Neutrophil (primary cell): ENCODE results near the gene USP12.

Source experiments
- H3K27ac ChIP-seq: fragments of 200-600 bp; sonication (generic); 2 replicates; pipeline ENCODE4 v1.5.1; 2016; ENCODE audit warnings: mild to moderate bottlenecking, moderate library complexity
- H3K27me3 ChIP-seq: fragments of 200-600 bp; sonication (generic); 2 replicates; pipeline ENCODE4 v1.6.0; 2016; ENCODE audit warnings: mild to moderate bottlenecking
- H3K36me3 ChIP-seq: fragments of 200-600 bp; sonication (generic); 2 replicates; pipeline ENCODE4 v1.5.1; 2017
- H3K4me1 ChIP-seq, 2 experiments: fragments of 200-600 bp in 1 of 2; sonication (generic) in 1 of 2; 1 replicate in 1 of 2; 2 replicates in 1 of 2; pipeline versions ENCODE4 v1.5.1 to v1.6.1; 2013 to 2016; ENCODE audit warnings: low read depth in 1 of 2, low read length in 1 of 2, mild to moderate bottlenecking in 1 of 2, moderate library complexity in 1 of 2; ENCODE audit not compliant: control insufficient read depth in 1 of 2, insufficient read depth in 1 of 2
- H3K4me3 ChIP-seq, 2 experiments: fragments of 200-600 bp in 1 of 2; sonication (generic) in 1 of 2; 1 replicate in 1 of 2; 2 replicates in 1 of 2; pipeline ENCODE4 v1.5.1; 2013 to 2016; ENCODE audit warnings: low read depth in 1 of 2, low read length in 1 of 2, mild to moderate bottlenecking in 1 of 2, moderate library complexity in 1 of 2
- H3K9me3 ChIP-seq: fragments of 200-600 bp; sonication (generic); 2 replicates; pipeline ENCODE4 v1.5.1; 2016
- TF ChIP-seq, protein P1 (sequence below): fragments of 200-600 bp; sonication (generic); IDR thresholded peaks from 2 replicates; pipeline ENCODE4 v1.5.1; 2016; ENCODE audit warnings: antibody characterized with exemption

The USP12 gene

DNA sequence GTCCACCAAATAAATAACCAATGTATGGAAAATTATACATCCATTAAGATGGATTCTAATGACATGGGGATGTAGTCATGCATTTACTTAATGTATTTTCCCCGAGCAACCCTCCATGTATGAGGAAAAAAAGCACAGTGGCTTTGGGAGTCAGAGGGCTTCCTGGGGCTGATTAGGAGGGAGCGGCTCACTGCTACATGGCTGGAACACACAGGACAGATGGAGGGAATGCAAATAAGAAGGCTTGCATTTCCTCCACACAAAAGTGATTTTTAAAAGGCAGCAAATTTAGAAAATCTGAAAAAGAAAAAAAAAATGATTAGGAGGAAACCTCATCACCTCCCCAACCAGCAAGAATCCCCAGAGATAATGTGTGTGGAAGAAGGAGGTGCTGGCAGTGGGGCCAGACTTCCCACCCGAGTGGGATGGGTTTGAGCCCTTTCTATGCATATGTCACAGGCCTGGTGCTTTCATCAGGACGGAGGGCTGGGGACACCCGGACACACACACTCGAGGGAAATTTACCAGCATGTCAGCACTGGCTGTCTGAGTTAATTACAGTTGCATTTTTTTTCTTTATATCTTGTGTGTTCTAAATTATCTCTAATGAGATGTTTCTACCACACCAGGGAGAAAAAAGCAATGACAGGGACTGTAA, 118.9 kb downstream of the USP12 start:
- TF ChIP-seq, protein P1, sequence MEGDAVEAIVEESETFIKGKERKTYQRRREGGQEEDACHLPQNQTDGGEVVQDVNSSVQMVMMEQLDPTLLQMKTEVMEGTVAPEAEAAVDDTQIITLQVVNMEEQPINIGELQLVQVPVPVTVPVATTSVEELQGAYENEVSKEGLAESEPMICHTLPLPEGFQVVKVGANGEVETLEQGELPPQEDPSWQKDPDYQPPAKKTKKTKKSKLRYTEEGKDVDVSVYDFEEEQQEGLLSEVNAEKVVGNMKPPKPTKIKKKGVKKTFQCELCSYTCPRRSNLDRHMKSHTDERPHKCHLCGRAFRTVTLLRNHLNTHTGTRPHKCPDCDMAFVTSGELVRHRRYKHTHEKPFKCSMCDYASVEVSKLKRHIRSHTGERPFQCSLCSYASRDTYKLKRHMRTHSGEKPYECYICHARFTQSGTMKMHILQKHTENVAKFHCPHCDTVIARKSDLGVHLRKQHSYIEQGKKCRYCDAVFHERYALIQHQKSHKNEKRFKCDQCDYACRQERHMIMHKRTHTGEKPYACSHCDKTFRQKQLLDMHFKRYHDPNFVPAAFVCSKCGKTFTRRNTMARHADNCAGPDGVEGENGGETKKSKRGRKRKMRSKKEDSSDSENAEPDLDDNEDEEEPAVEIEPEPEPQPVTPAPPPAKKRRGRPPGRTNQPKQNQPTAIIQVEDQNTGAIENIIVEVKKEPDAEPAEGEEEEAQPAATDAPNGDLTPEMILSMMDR = no peak
- no peaks in the 10 kb centered on the region for H3K9me3 ChIP-seq
- H3K4me3 ChIP-seq = no peak overlapping the region
- no peak overlapping the region for H3K27ac ChIP-seq
- no peaks in the 10 kb centered on the region for H3K4me1 ChIP-seq
- no peaks in the 10 kb centered on the region for H3K36me3 ChIP-seq
- H3K27me3 ChIP-seq = no peaks in the 10 kb centered on the region

DNA sequence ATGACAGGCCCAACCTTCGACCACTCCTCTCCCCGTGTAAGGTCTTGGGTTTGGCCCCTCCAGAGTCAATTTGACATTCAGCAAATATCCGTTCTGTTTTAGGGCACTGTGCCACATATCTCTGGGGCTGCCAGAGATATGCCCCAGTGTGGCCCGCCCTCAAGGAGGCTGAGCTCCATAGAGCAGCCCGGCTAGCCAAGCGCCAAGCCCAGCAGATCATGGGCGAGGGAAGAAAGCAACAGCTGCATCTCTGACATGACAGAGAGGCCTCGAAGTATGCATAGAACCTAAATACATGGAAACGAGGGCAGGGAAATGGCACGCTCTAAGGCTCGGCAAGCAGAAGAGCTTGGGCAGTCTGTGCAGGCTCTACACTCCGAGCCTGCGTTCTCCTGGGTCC, 124.5 kb downstream of the USP12 start:
- H3K27ac ChIP-seq = no peak overlapping the region
- TF ChIP-seq, protein P1 = no peak

DNA sequence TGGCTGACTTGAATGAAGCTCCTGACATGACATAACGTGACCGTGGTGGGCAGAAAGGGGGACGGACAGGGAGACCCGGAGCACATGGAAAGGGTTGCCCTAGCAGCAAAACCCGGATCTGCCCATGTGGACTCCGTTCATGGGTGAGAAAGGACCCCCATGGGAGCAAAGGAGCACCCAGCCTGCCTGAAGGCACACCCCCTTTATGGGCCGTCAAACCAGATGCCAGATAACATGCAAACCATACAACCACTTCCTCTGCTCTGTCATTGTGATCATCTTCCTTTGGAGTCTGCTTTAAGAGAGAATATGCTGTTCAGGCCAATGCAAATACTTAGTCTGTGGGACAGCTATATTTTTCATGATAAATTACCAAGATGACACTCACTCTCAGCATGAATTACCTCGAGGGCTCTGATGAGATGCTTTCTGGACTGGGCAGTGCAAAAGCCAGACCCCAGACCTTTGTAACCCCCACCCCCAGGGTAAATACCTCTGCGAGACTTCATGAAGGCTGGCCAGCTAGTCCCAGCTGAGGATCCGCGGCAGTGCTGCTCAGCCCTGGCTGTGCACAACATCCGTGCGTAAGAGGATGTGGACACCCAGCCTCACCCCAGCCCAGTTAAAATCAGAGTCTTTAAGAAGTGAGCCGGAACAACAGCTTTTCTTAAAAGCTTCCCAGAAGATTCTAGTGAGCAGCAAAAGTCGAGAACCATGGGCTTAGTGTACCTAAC, 126.6 kb downstream of the USP12 start:
- H3K36me3 ChIP-seq = no peaks in the 10 kb centered on the region
- H3K27me3 ChIP-seq = no peaks in the 10 kb centered on the region
- no peaks in the 10 kb centered on the region for H3K9me3 ChIP-seq
- no peak overlapping the region for H3K27ac ChIP-seq
- TF ChIP-seq, protein P1 = no peak
- no peaks in the 10 kb centered on the region for H3K4me1 ChIP-seq
- no peak overlapping the region for H3K4me3 ChIP-seq

More for the DNA sequence above, 124.5 kb downstream of the USP12 start:
- Histone ChIP-seq H3K4me3 (no peak overlapping the region), H3K4me1 (no peaks in the 10 kb centered on the region), H3K9me3 (no peaks in the 10 kb centered on the region), H3K27me3 (no peaks in the 10 kb centered on the region), H3K36me3 (no peaks in the 10 kb centered on the region)

DNA sequence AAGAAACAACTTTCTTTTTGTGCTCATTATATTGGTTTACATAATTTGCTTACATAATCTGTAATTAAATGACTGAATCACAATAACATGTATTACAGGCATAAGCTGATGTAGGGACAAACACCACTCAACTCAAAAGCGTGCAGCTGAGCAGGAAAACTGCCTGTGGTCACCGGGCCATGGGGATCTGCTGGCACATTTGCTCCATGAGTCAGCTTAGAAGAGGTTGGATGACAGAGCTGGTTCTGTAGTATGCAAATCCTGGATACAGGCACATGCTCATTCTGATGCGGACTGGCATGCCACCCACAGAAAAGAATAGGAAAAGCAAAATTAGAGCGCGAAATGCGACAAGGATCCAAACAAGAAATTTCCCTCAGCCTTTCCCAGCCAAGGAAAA, 128.6 kb downstream of the USP12 start:
- Histone ChIP-seq H3K9me3 (no peaks in the 10 kb centered on the region), H3K27ac (peak overlapping the region; percentile 26), H3K27me3 (peaks cover under 1% of the 10 kb centered on the region), H3K36me3 (no peaks in the 10 kb centered on the region), H3K4me1 (no peaks in the 10 kb centered on the region), H3K4me3 (no peak overlapping the region)
- TF ChIP-seq, protein P1 = no peak

DNA sequence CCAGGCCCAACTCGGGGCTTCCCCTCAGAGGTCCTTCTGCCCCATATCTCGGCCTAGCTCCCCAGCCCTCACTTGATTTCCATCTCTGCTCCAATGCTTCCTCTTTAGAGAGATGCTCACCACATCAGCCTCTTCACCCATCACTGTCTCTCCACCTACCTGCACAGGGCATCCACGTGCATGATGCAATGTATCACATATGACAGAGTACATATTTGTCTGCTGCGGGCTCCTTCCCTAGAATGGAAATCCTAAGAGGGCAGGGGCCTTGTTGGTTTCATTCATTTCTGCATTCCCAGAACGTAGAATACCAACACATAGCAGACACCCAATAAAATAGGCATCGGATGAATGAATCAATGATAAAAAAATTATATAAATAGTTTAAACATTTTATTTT, 130.3 kb downstream of the USP12 start:
- Histone ChIP-seq H3K27ac (no peak overlapping the region), H3K4me1 (no peaks in the 10 kb centered on the region), H3K4me3 (no peak overlapping the region), H3K9me3 (no peaks in the 10 kb centered on the region), H3K36me3 (no peaks in the 10 kb centered on the region), H3K27me3 (peaks cover 9% of the 10 kb centered on the region)
- TF ChIP-seq, protein P1 = no peak
